Endothelial cell of umbilical vein (primary cell): ENCODE measurements around the gene SLC9B1. TPM values are rescaled to one million over a fixed set of nuclear protein-coding genes. Genes with fewer than 3 reads are reported as not detected.
"Not testable (repeated sequence)": the region's sequence is repeated elsewhere in the genome, so short reads cannot be mapped to it uniquely, and the experiment has no call there.

Experiments used
- BruUV-seq: library from RNA; stranded (reverse); fragments of 400-500 nt; replicated peaks from 2 replicates; lab custom pipeline; 2021; lab: Mats Ljungman, UMichigan
- CTCF ChIA-PET: fragments of 300-600, 350-600 bp; sonication (Branson Sonifier 250); formaldehyde crosslinking; loops from one replicate; lab custom pipeline; 2021; ENCODE audit warnings: antibody characterized with exemption, inconsistent platforms; lab: Charles Lee
- POLR2A ChIA-PET: fragments of 300-600, 350-600 bp; sonication (Branson Sonifier 250); formaldehyde crosslinking; loops from one replicate; lab custom pipeline; 2021; ENCODE audit warnings: antibody characterized with exemption, inconsistent platforms; lab: Charles Lee
- DNase-seq: peaks from one replicate; pipeline ENCODE4 v3.0.0-alpha.2; 2011; ENCODE audit warnings: low read depth, low spot score
- FAIRE-seq: peaks from 2 replicates; lab custom pipeline; 2011; peaks lifted over from hg19 to GRCh38; lab: Jason Lieb, UNC
- H2AFZ ChIP-seq: 2 replicates; pipeline ENCODE4 v1.6.0; 2012; ENCODE audit warnings: low read depth, low read length, control low read depth, inconsistent platforms
- H3K27ac ChIP-seq: 2 replicates; pipeline ENCODE4 v1.5.1; 2011; ENCODE audit warnings: low read depth, mild to moderate bottlenecking, control low read depth, low read length, moderate library complexity; ENCODE audit not compliant: insufficient read depth
- H3K27me3 ChIP-seq, 2 experiments: 2 replicates each; pipeline versions ENCODE4 v1.6.0 to v1.6.1; 2011; ENCODE audit warnings: low read length in 2 of 2, mixed read lengths in 1 of 2; ENCODE audit not compliant: control insufficient read depth in 2 of 2, insufficient read depth in 2 of 2
- H3K36me3 ChIP-seq, 2 experiments: 2 replicates in 1 of 2; 3 replicates in 1 of 2; pipeline ENCODE4 v1.5.1; 2011; ENCODE audit warnings: low read length in 2 of 2, mild to moderate bottlenecking in 1 of 2, moderate library complexity in 1 of 2; ENCODE audit not compliant: control insufficient read depth in 2 of 2, insufficient read depth in 2 of 2; ENCODE audit errors: extremely low read depth in 1 of 2
- H3K4me1 ChIP-seq: 3 replicates; pipeline ENCODE4 v1.5.1; 2011; ENCODE audit warnings: mild to moderate bottlenecking, low read length; ENCODE audit not compliant: control insufficient read depth, insufficient read depth; ENCODE audit errors: extremely low read depth
- H3K4me2 ChIP-seq: 2 replicates; pipeline ENCODE4 v1.6.1; 2011; ENCODE audit warnings: low read length, control low read depth, mixed read lengths; ENCODE audit not compliant: insufficient read depth
- H3K4me3 ChIP-seq, 3 experiments: fragments of 200-600 bp in 1 of 3; sonication (generic), shearing (Covaris generic) in 1 of 3; replicated peaks in 1 of 3; 2 replicates each; pipeline ENCODE4 v1.5.1; 2011 to 2016; ENCODE audit warnings: control low read depth in 3 of 3, low read length in 3 of 3, mild to moderate bottlenecking in 2 of 3, inconsistent platforms in 1 of 3, low read depth in 1 of 3, moderate library complexity in 1 of 3; ENCODE audit not compliant: insufficient read depth in 1 of 3
- H3K79me2 ChIP-seq: 2 replicates; pipeline ENCODE4 v1.6.0; 2012; ENCODE audit warnings: low read length, inconsistent platforms; ENCODE audit not compliant: control insufficient read depth, insufficient read depth
- H3K9ac ChIP-seq: replicated peaks from 2 replicates; pipeline ENCODE3; 2011; ENCODE audit warnings: low read length, control low read depth; ENCODE audit not compliant: insufficient read depth; ENCODE audit errors: extremely low read depth
- H3K9me1 ChIP-seq: replicated peaks from 3 replicates; pipeline ENCODE4 v1.6.0; 2011; ENCODE audit warnings: mild to moderate bottlenecking, low read length; ENCODE audit not compliant: control insufficient read depth, insufficient read depth; ENCODE audit errors: extremely low read depth
- H3K9me3 ChIP-seq: replicated peaks from 2 replicates; pipeline ENCODE4 v1.5.1; 2012; ENCODE audit warnings: low read length, inconsistent platforms; ENCODE audit not compliant: control insufficient read depth, insufficient read depth
- H4K20me1 ChIP-seq: replicated peaks from 2 replicates; pipeline ENCODE3; 2011; ENCODE audit warnings: mild to moderate bottlenecking, low read length; ENCODE audit not compliant: control insufficient read depth, insufficient read depth; ENCODE audit errors: extremely low read depth
- FOS ChIP-seq: IDR thresholded peaks from 2 replicates; pipeline ENCODE4 v1.6.1; 2011; ENCODE audit warnings: mild to moderate bottlenecking, low read length, moderate library complexity, borderline replicate concordance; ENCODE audit not compliant: insufficient read depth
- JUN ChIP-seq: IDR thresholded peaks from 2 replicates; pipeline ENCODE4 v1.6.1; 2011; ENCODE audit warnings: borderline replicate concordance, low read depth; ENCODE audit not compliant: insufficient read length, insufficient read depth
- MYC ChIP-seq: IDR thresholded peaks from one replicate; pipeline ENCODE4 v1.6.1; 2011; ENCODE audit warnings: mild to moderate bottlenecking, low read depth, low read length
- POLR2A ChIP-seq: IDR thresholded peaks from 2 replicates; pipeline ENCODE4 v1.6.1; 2012; ENCODE audit warnings: low read depth, mild to moderate bottlenecking, control low read depth, low read length
- dilution Hi-C: fragments of 300-500 bp; cut with MboI; formaldehyde crosslinking; loops from one replicate; pipeline ENCODE4 v1.15.0; 2019; ENCODE audit warnings: low sequenced_read_pairs; ENCODE audit not compliant: extremely low pct_ligation_motif_present
- intact Hi-C: fragments of 100-400 bp; cut with micrococcal nuclease; formaldehyde crosslinking; loops from one replicate; pipeline ENCODE4 v1.10.0; 2022
- polyA plus RNA-seq, 4 experiments: library from polyadenylated mRNA; depleted of rRNA in 3 of 4; stranded (reverse) in 3 of 4; unstranded in 1 of 4; fragments of >200 nt; gene quantifications; 2 replicates each; pipeline versions ENCODE4 v1.2.1 to v1.2.3, GENCODE V29; 2011 to 2012; ENCODE audit warnings: missing spikeins in 1 of 4
- total RNA-seq: library from RNA; stranded (reverse); gene quantifications from 2 replicates; pipeline ENCODE4 v1.2.3, GENCODE V29; 2021
- TF ChIP-seq, protein P1 (sequence below), 2 donors: IDR thresholded peaks; 1 replicate in 1 of 2; 2 replicates in 1 of 2; pipeline ENCODE4 v1.5.1; 2011; ENCODE audit warnings: low read length in 2 of 2, mild to moderate bottlenecking in 2 of 2, moderate library complexity in 2 of 2, control low read depth in 1 of 2, inconsistent platforms in 1 of 2, low read depth in 1 of 2; ENCODE audit not compliant: insufficient read depth in 1 of 2; ENCODE audit errors: extremely low read depth in 1 of 2
- TF ChIP-seq, protein P2 (sequence below): IDR thresholded peaks from 2 replicates; pipeline ENCODE4 v1.6.1; 2011; ENCODE audit not compliant: insufficient read depth, insufficient read length

Gene SLC9B1
- total and polyA plus RNA-seq, 2 donors (not counting 3 experiments of a cell fraction or from before 2014, with no cell fraction given), result 0.19 to 0.49 TPM

DNA sequence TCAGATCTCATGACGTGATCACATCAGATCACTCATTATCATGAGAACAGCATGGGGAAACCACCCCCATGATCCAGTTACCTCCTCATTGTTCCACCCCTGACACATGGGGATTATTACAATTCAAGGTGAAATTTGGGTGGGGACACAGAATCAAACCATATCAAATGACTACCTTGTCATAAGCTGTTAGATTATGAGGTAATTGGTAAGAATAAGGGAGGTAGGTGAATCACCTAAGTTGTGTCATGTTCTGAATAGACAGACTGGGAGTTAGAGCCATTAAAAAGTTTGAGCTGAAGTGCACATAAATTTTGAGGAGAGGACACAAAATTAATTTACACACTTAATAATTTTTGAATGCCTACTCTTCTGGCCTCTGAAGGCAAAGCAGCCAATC is 24.7 kb downstream of the SLC9B1 start:
- no peak overlapping the region for H3K4me2 ChIP-seq
- DNase-seq, result no peak
- no peaks in the 10 kb centered on the region for H3K27me3 ChIP-seq
- intact Hi-C loops, result no loop called here
- H3K27ac ChIP-seq, result no peak overlapping the region
- no peaks in the 10 kb centered on the region for H3K79me2 ChIP-seq
- H3K36me3 ChIP-seq, result no peaks in the 10 kb centered on the region
- H3K4me3 ChIP-seq, result no peak overlapping the region
- ChIA-PET POLR2A (no interaction called here), CTCF (interaction anchor here (0.8 kb wide), 1 partner anchor 15 kb away, joined by 3 read pairs; no protein-coding TSS in a partner anchor)
- no peaks in the 10 kb centered on the region for H3K9me3 ChIP-seq
- H3K9me1 ChIP-seq, result no peaks in the 10 kb centered on the region
- H3K4me1 ChIP-seq, result no peaks in the 10 kb centered on the region
- BruUV-seq, result no TSS peak
- H2AFZ ChIP-seq, result no peak overlapping the region
- dilution Hi-C loops, result no loop called here
- H3K9ac ChIP-seq, result no peak overlapping the region
- TF ChIP-seq MYC (no peak), JUN (no peak), FOS (no peak), POLR2A (no peak)
- TF ChIP-seq, protein P1, sequence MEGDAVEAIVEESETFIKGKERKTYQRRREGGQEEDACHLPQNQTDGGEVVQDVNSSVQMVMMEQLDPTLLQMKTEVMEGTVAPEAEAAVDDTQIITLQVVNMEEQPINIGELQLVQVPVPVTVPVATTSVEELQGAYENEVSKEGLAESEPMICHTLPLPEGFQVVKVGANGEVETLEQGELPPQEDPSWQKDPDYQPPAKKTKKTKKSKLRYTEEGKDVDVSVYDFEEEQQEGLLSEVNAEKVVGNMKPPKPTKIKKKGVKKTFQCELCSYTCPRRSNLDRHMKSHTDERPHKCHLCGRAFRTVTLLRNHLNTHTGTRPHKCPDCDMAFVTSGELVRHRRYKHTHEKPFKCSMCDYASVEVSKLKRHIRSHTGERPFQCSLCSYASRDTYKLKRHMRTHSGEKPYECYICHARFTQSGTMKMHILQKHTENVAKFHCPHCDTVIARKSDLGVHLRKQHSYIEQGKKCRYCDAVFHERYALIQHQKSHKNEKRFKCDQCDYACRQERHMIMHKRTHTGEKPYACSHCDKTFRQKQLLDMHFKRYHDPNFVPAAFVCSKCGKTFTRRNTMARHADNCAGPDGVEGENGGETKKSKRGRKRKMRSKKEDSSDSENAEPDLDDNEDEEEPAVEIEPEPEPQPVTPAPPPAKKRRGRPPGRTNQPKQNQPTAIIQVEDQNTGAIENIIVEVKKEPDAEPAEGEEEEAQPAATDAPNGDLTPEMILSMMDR (IDR thresholded peaks at IDR 0.05; ENCODE audit: extremely low read depth in 1 of 2, insufficient read depth in 1 of 2, low read depth in 1 of 2, low read length in 2 of 2), result no peak
- TF ChIP-seq, protein P2, sequence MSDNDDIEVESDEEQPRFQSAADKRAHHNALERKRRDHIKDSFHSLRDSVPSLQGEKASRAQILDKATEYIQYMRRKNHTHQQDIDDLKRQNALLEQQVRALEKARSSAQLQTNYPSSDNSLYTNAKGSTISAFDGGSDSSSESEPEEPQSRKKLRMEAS, result no peak
- no peaks in the 10 kb centered on the region for H4K20me1 ChIP-seq
- FAIRE-seq, result no peak

DNA sequence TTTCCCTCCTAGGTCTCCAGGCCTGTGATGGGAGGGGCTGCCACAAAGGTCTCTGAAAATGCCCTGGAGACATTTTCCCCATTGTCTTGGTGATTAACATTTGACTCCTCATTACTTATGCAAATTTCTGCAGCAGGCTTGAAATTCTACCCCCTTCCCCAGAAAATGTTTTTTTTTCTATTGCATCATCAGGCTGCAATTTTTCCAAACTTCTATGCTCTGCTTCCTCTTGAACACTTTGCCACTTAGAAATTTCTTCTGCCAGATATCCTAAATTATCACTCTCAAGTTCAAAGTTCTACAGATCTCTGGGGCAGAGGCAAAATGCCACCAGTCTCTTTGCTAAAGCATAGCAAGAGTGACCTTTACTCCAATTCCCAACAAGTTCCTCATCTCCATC is 25.5 kb downstream of the SLC9B1 start:
- H3K4me1 ChIP-seq, intact Hi-C loops, H3K36me3 ChIP-seq, POLR2A ChIA-PET, CTCF ChIA-PET, H3K9ac ChIP-seq, FAIRE-seq, H4K20me1 ChIP-seq, DNase-seq, dilution Hi-C loops, H3K27ac ChIP-seq, H3K4me3 ChIP-seq, H3K79me2 ChIP-seq, H3K4me2 ChIP-seq, H3K27me3 ChIP-seq, H2AFZ ChIP-seq, H3K9me1 ChIP-seq, BruUV-seq, H3K9me3 ChIP-seq: not testable (repeated sequence)
